ENCODE data around the gene ITCH.
"Not testable (repeated sequence)": the region's sequence is repeated elsewhere in the genome, so short reads cannot be mapped to it uniquely, and the experiment has no call there.

The ITCH gene

GRCh38 chr20:34512955-34513419, 149.9 kb downstream of the ITCH start:
- TF ChIP-seq, protein P1, sequence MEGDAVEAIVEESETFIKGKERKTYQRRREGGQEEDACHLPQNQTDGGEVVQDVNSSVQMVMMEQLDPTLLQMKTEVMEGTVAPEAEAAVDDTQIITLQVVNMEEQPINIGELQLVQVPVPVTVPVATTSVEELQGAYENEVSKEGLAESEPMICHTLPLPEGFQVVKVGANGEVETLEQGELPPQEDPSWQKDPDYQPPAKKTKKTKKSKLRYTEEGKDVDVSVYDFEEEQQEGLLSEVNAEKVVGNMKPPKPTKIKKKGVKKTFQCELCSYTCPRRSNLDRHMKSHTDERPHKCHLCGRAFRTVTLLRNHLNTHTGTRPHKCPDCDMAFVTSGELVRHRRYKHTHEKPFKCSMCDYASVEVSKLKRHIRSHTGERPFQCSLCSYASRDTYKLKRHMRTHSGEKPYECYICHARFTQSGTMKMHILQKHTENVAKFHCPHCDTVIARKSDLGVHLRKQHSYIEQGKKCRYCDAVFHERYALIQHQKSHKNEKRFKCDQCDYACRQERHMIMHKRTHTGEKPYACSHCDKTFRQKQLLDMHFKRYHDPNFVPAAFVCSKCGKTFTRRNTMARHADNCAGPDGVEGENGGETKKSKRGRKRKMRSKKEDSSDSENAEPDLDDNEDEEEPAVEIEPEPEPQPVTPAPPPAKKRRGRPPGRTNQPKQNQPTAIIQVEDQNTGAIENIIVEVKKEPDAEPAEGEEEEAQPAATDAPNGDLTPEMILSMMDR (IDR thresholded peaks at IDR 0.05; ENCODE audit: low read depth, low read length, missing control alignments) = no peak
- DNase-seq (ENCODE audit: low read depth) = no peak
- H3K4me3 ChIP-seq (ENCODE audit: low read depth, low read length) = no peak overlapping the region
- in situ Hi-C loops (cut with HindIII; ENCODE audit: low sequenced_read_pairs) = no loop called here

- DNase-seq (ENCODE audit: low read depth); H3K4me3 ChIP-seq (ENCODE audit: low read depth, low read length); in situ Hi-C loops (cut with HindIII; ENCODE audit: low sequenced_read_pairs): not testable (repeated sequence)
These were observed 151.0 kb downstream of the ITCH start for GRCh38 chr20:34514034-34514433.

- H3K4me3 ChIP-seq (ENCODE audit: low read depth, low read length) = peak overlapping the region; percentile 87
- TF ChIP-seq, protein P1 (IDR thresholded peaks at IDR 0.05; ENCODE audit: low read depth, low read length, missing control alignments) = no peak
- in situ Hi-C loops (cut with HindIII; ENCODE audit: low sequenced_read_pairs) = no loop called here
- no peak for DNase-seq (ENCODE audit: low read depth)
These were observed 151.9 kb downstream of the ITCH start for GRCh38 chr20:34514897-34515483.

DNA sequence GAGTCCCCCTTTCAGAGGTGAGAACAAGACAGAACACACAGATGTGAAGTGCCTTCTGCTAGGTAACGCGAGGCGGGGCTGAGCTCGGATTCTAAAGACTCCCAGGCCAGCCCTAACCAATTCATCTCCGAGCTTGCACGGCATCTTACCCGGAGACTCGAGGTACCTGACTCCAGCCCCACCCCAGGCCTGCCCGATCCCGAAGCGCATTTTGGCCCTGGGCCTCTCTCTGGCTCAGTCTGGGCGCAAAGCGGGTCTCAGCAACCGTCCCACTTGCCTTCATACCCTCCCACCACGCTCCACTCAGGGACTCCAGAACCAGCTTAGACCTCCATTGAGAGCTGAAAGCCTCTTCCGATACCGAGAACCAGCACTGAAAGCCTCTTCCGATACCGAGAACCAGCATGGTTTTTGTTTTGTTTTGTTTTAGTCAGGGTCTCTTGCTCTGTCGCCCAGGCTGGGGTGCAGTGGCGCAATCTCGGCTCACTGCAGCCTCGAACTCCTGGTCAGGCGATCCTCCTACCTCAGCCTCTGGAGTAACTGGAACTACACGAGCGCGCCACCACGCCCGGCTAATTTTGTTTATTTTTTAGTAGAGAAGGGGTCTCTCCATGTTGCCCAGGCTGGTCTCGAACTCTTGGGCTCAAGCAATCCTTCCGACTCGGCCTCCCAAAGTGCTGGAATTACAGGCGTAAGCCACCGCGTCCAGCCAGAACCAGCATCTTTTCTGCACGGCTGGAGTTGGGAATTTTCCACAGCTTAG, 152.6 kb downstream of the ITCH start:
- in situ Hi-C loops (cut with HindIII; ENCODE audit: low sequenced_read_pairs) = no loop called here
- no peak for DNase-seq (ENCODE audit: low read depth)
- peak overlapping the region; percentile 87 for H3K4me3 ChIP-seq (ENCODE audit: low read depth, low read length)
- TF ChIP-seq, protein P1 (IDR thresholded peaks at IDR 0.05; ENCODE audit: low read depth, low read length, missing control alignments) = no peak

DNA sequence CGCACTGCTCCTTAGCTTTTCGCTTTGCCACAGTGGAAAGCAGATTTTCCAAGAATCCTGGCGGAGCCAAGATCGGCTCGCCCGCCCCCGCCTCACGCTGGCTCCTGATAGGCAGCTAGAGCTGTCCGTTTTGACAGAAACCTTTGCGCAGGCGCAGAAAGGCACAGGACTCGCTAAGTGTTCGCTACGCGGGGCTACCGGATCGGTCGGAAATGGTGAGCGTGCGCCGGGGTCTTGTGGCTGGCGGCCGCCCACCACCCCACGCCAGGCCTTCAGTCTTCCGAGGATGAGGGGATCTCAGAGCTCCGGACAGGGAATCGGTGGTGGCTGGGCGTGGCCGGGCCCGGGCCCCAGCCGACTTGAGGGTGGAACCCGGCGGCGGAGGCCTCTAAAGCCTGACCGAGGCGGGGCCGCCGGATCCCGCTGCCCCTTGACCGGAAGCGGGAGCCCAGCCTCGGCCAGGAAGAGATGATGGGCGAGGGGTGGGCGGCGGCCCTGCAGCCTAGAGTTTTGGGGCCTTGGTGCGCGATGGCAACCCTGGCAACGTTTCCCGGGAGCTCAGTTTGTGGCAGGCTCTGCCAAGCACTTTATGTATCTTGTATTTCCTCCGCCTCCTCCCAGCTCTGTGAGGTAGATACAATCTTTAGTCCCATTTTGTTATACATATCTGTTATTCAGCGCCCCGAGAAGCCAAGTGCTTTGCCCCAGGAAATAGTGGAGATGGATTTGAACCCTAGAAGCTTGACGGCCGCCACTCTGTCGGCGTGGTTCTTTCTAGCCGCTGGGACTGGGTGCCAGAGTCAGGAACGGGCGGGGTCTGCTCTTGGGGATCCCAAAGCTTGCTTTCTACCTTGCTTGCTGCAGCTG, 153.4 kb downstream of the ITCH start, which contains the start of gene DYNLRB1:
Gene DYNLRB1, plus strand, starts transcription at position 176 of the 867 bp plus-strand sequence. Its CDS starts 37 bp downstream, at position 213.
- H3K4me3 ChIP-seq (ENCODE audit: low read depth, low read length) = peak within 1 kb of the TSS; percentile 87
- TF ChIP-seq, protein P1 (IDR thresholded peaks at IDR 0.05; ENCODE audit: low read depth, low read length, missing control alignments) = no peak
- peak; percentile 96 for DNase-seq (ENCODE audit: low read depth)
- in situ Hi-C loops (cut with HindIII; ENCODE audit: low sequenced_read_pairs) = no loop called here

DNA sequence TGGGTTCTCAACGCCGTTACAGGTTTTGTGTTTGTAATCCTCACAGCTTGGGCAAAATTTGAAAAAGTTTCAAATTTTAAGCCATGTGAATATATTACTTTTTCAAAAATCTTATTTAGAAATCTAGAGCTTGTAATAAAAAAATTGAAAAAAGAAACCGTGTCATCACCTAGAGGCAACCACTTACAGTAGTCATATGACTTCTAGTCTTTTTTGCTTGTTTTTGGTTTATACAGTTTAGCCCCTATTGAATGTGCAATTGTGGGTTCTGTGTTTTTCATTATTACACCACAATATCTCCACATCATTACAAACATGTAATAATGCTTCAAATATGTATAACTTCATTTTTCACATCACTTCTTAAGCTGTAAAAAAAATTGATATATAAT, 154.0 kb downstream of the ITCH start:
- DNase-seq (ENCODE audit: low read depth) = no peak
- peak overlapping the region; percentile 87 for H3K4me3 ChIP-seq (ENCODE audit: low read depth, low read length)
- in situ Hi-C loops (cut with HindIII; ENCODE audit: low sequenced_read_pairs) = no loop called here
- TF ChIP-seq, protein P1 (IDR thresholded peaks at IDR 0.05; ENCODE audit: low read depth, low read length, missing control alignments) = no peak

DNA sequence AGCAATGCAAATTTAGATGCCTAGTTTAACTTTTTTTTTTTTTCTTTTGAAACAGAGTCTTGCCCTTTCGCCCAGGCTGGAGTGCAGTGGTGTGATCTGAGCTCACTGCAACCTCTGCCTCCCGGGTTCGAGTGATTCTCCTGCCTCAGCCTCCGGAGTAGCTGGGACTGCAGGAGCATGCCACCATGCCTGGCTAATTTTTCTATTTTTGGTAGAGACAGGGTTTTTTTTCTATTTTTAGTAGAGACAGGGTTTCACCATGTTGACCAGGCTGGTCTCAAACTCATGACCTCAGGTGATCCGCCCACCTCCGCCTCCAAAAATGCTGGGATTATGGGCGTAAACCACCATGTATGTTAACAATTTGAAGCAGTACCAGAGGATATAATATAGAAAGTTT, 155.8 kb downstream of the ITCH start:
- DNase-seq (ENCODE audit: low read depth); in situ Hi-C loops (cut with HindIII; ENCODE audit: low sequenced_read_pairs); H3K4me3 ChIP-seq (ENCODE audit: low read depth, low read length): not testable (repeated sequence)

DNA sequence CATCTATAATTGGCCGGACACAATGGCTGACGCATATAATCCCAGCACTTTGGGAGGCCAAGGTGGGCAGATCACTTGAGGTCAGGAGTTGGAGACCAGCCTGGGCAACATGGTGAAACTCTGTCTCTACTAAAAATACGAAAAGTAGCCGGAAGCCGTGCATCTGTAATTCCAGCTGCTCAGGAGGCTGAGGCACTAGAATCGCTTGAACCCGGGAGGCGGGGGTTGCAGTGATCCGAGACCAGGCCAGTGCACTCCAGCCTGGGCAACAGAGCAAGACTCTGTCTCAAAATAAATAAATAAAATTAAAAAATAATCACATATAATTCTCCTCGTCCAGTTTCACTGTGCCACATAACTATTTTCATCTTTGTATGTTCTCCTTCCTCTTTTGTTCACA, 156.8 kb downstream of the ITCH start:
- DNase-seq (ENCODE audit: low read depth); in situ Hi-C loops (cut with HindIII; ENCODE audit: low sequenced_read_pairs); H3K4me3 ChIP-seq (ENCODE audit: low read depth, low read length): not testable (repeated sequence)
